IMR-90 (cell line): ENCODE measurements around the gene PIGM. TPM values are rescaled to one million over a fixed set of nuclear protein-coding genes. Genes with fewer than 3 reads are reported as not detected.

Source experiments
- ATAC-seq: fragments of 200-7000 bp; cut with Tn5 transposase; 2 replicates; pipeline ENCODE4 v1.9.1; 2020; ENCODE audit warnings: low read depth, mild to moderate bottlenecking, moderate library complexity
- BruUV-seq: library from RNA; stranded (reverse); fragments of 400-500 nt; replicated peaks from 2 replicates; lab custom pipeline; 2021; lab: Mats Ljungman, UMichigan
- CTCF ChIA-PET: fragments of 300-600 bp; formaldehyde crosslinking; extraction: SDS; loops from one replicate; lab custom pipeline; 2021; ENCODE audit warnings: antibody characterized with exemption; lab: Yijun Ruan, JAX
- POLR2A ChIA-PET: fragments of 300-600 bp; sonication (Branson Sonifier 250); formaldehyde crosslinking; loops from one replicate; lab custom pipeline; 2022; ENCODE audit warnings: antibody characterized with exemption; ENCODE audit not compliant: unreplicated experiment; lab: Charles Lee
- DNase-seq: peaks from one replicate; pipeline ENCODE4 v3.0.0; 2013
- H2AFZ ChIP-seq: replicated peaks from 2 replicates; pipeline ENCODE3; 2013; ENCODE audit warnings: low read length, mild to moderate bottlenecking; ENCODE audit not compliant: poor library complexity
- H2AK5ac ChIP-seq: 2 replicates; pipeline ENCODE4 v1.6.1; 2013; ENCODE audit warnings: low read depth, low read length, inconsistent platforms
- H2AK9ac ChIP-seq: replicated peaks from 2 replicates; pipeline ENCODE3; 2013; ENCODE audit warnings: mild to moderate bottlenecking, low read depth, low read length, moderate library complexity; ENCODE audit not compliant: poor library complexity
- H2BK120ac ChIP-seq: 2 replicates; pipeline ENCODE4 v1.6.1; 2013; ENCODE audit warnings: low read depth, low read length, inconsistent platforms
- H2BK15ac ChIP-seq: 3 replicates; pipeline ENCODE4 v1.6.1; 2013; ENCODE audit warnings: low read depth, low read length, inconsistent platforms
- H2BK20ac ChIP-seq: 2 replicates; pipeline ENCODE4 v1.6.1; 2013; ENCODE audit warnings: low read depth, mild to moderate bottlenecking, inconsistent platforms, low read length, moderate library complexity
- H2BK5ac ChIP-seq: 2 replicates; pipeline ENCODE4 v1.6.1; 2013; ENCODE audit warnings: mild to moderate bottlenecking, low read depth, low read length, inconsistent platforms; ENCODE audit not compliant: poor library complexity, severe bottlenecking
- H3K14ac ChIP-seq: replicated peaks from 2 replicates; pipeline ENCODE4 v1.6.1; 2013; ENCODE audit warnings: low read depth, low read length, inconsistent platforms
- H3K18ac ChIP-seq: 2 replicates; pipeline ENCODE4 v1.6.1; 2013; ENCODE audit warnings: low read depth, low read length, control low read depth
- H3K23ac ChIP-seq: 2 replicates; pipeline ENCODE4 v1.6.1; 2013; ENCODE audit warnings: low read depth, low read length, inconsistent platforms
- H3K27ac ChIP-seq: 2 replicates; pipeline ENCODE4 v1.5.1; 2013; ENCODE audit warnings: mild to moderate bottlenecking, control low read depth, low read length; ENCODE audit not compliant: insufficient read depth
- H3K27me3 ChIP-seq: 2 replicates; pipeline ENCODE4 v1.6.1; 2013; ENCODE audit warnings: low read length; ENCODE audit not compliant: control insufficient read depth, insufficient read depth
- H3K36me3 ChIP-seq: 2 replicates; pipeline ENCODE4 v1.6.1; 2013; ENCODE audit warnings: low read length, mixed read lengths; ENCODE audit not compliant: control insufficient read depth, insufficient read depth
- H3K4ac ChIP-seq: 2 replicates; pipeline ENCODE4 v1.6.1; 2013; ENCODE audit warnings: low read depth, low read length, inconsistent platforms
- H3K4me1 ChIP-seq: 2 replicates; pipeline ENCODE4 v1.6.1; 2013; ENCODE audit warnings: low read length, mixed read lengths; ENCODE audit not compliant: control insufficient read depth, insufficient read depth
- H3K4me2 ChIP-seq: 2 replicates; pipeline ENCODE4 v1.6.1; 2013; ENCODE audit warnings: low read depth, mild to moderate bottlenecking, control low read depth, low read length, moderate library complexity
- H3K4me3 ChIP-seq: 2 replicates; pipeline ENCODE4 v1.5.1; 2013; ENCODE audit warnings: low read depth, mild to moderate bottlenecking, control low read depth, low read length, moderate library complexity; ENCODE audit not compliant: insufficient read depth
- H3K56ac ChIP-seq: 2 replicates; pipeline ENCODE4 v1.6.1; 2013; ENCODE audit warnings: low read length, inconsistent platforms; ENCODE audit not compliant: insufficient read depth; ENCODE audit errors: extremely low read depth
- H3K79me1 ChIP-seq, 2 experiments: 2 replicates each; pipeline ENCODE4 v1.6.1; 2013; ENCODE audit warnings: low read length in 2 of 2, inconsistent platforms in 1 of 2, low read depth in 1 of 2
- H3K9ac ChIP-seq: 2 replicates; pipeline ENCODE4 v1.6.1; 2013; ENCODE audit warnings: low read depth, low read length, control low read depth
- H3K9me1 ChIP-seq: 2 replicates; pipeline ENCODE4 v1.6.1; 2013; ENCODE audit warnings: low read length, inconsistent platforms; ENCODE audit not compliant: insufficient read depth
- H3K9me3 ChIP-seq: 2 replicates; pipeline ENCODE4 v1.6.1; 2013; ENCODE audit warnings: low read length; ENCODE audit not compliant: control insufficient read depth, insufficient read depth
- H4K20me1 ChIP-seq: 2 replicates; pipeline ENCODE4 v1.6.1; 2013; ENCODE audit warnings: low read length, inconsistent platforms; ENCODE audit not compliant: insufficient read depth
- H4K5ac ChIP-seq: 2 replicates; pipeline ENCODE4 v1.6.1; 2013; ENCODE audit warnings: mild to moderate bottlenecking, low read depth, low read length, control low read depth
- H4K8ac ChIP-seq, 2 experiments: 2 replicates each; pipeline ENCODE4 v1.6.1; 2013; ENCODE audit warnings: low read depth in 2 of 2, low read length in 2 of 2, control low read depth in 1 of 2, inconsistent platforms in 1 of 2
- H4K91ac ChIP-seq: 2 replicates; pipeline ENCODE4 v1.6.1; 2013; ENCODE audit warnings: low read depth, low read length, inconsistent platforms; ENCODE audit not compliant: insufficient read depth
- CEBPB ChIP-seq: IDR thresholded peaks from 2 replicates; pipeline ENCODE4 v1.6.1; 2012; ENCODE audit warnings: low read depth, low read length, improper control_type of control experiment
- CHD1 ChIP-seq: IDR thresholded peaks from 2 replicates; pipeline ENCODE4 v1.6.1; 2012; ENCODE audit warnings: low read depth, low read length, improper control_type of control experiment
- CTCF ChIP-seq: conservative IDR thresholded peaks from 2 replicates; pipeline ENCODE4 v1.5.1; 2012; ENCODE audit warnings: mild to moderate bottlenecking, low read depth, low read length, improper control_type of control experiment
- ELK1 ChIP-seq: fragments of 150-350 bp; IDR thresholded peaks from 2 replicates; pipeline ENCODE4 v1.6.1; 2016; ENCODE audit warnings: low read depth, mild to moderate bottlenecking, low read length, moderate library complexity, borderline replicate concordance
- FOS ChIP-seq: fragments of 150-350 bp; IDR thresholded peaks from 2 replicates; pipeline ENCODE4 v1.6.1; 2016; ENCODE audit warnings: low read depth, low read length
- WGBS, 2 experiments: methylation state at CpG; one replicate each; pipeline versions ENCODE4 v1.1.5 to v1.1.7; 2013; ENCODE audit warnings: missing lambda C conversion rate in 2 of 2; ENCODE audit not compliant: insufficient read length in 1 of 2; ENCODE audit errors: extremely low coverage in 2 of 2; 5-methylcytosine and 5-hydroxymethylcytosine counted together
- dilution Hi-C: fragments of 300-500 bp; cut with HindIII; formaldehyde crosslinking; loops from one replicate; pipeline ENCODE4 v1.14.3; 2018; ENCODE audit warnings: low sequenced_read_pairs; ENCODE audit not compliant: unreplicated experiment
- in situ Hi-C: fragments of 300-500 bp; cut with MboI; formaldehyde crosslinking; loops from 3 replicates; pipeline ENCODE4 v1.14.3; 2019; ENCODE audit warnings: low sequenced_read_pairs, inconsistent platforms, mixed read lengths
- intact Hi-C: fragments of 100-400 bp; cut with micrococcal nuclease; formaldehyde crosslinking; loops from 2 replicates; pipeline ENCODE4 v1.10.0; 2022
- polyA plus RNA-seq, 3 experiments: library from polyadenylated mRNA; depleted of rRNA; stranded (reverse); fragments of >200 nt; gene quantifications; 2 replicates each; pipeline ENCODE4 v1.2.3, GENCODE V29; 2012; ENCODE audit warnings: low replicate concordance in 1 of 3
- total RNA-seq: library from RNA; depleted of rRNA; stranded (reverse); fragments of >200 nt; gene quantifications from 2 replicates; pipeline ENCODE4 v1.2.3, GENCODE V29; 2012

PIGM gene
- total and polyA plus RNA-seq, 2 of the 4 experiments (the other 2 are of a cell fraction): 2.9 TPM

GRCh38 chr1:160017592-160017991, 14.2 kb downstream of the PIGM start:
- in situ Hi-C loops (no loop called here), dilution Hi-C loops (no loop called here), intact Hi-C loops (loop anchor here (10.0 kb wide), 1 partner anchor 803 kb away; no protein-coding TSS in a partner anchor)
- peaks cover 19% of the 10 kb centered on the region for H3K27me3 ChIP-seq
- no peak overlapping the region for H2BK20ac ChIP-seq
- H3K4ac ChIP-seq: no peak overlapping the region
- H2AK5ac ChIP-seq: no peak overlapping the region
- WGBS, 2 experiments: no CpG with 5 or more reads among the region's 1 CpG
- H3K18ac ChIP-seq: no peak overlapping the region
- H3K4me3 ChIP-seq: no peak overlapping the region
- peaks cover 6% of the 10 kb centered on the region for H3K4me1 ChIP-seq
- H3K9ac ChIP-seq: no peak overlapping the region
- no peaks in the 10 kb centered on the region for H3K9me3 ChIP-seq
- no peak overlapping the region for H3K4me2 ChIP-seq
- no peak for DNase-seq
- POLR2A ChIA-PET: no interaction called here
- H4K8ac ChIP-seq: no peak overlapping the region
- no peak overlapping the region for H2BK5ac ChIP-seq
- CTCF ChIA-PET: no interaction called here
- H2AK9ac ChIP-seq: no peak overlapping the region
- no peak overlapping the region for H2BK120ac ChIP-seq
- no peak overlapping the region for H3K27ac ChIP-seq
- H4K20me1 ChIP-seq: no peaks in the 10 kb centered on the region
- TF ChIP-seq CHD1 (no peak), FOS (no peak), CTCF (no peak), ELK1 (no peak), CEBPB (0 out of 2 replicates have a peak, but pooled peaks have one; percentile 20)
- no peak overlapping the region for H3K56ac ChIP-seq
- H3K79me1 ChIP-seq: no peaks in the 10 kb centered on the region
- no peak overlapping the region for H2AFZ ChIP-seq
- ATAC-seq: no peak
- no peaks in the 10 kb centered on the region for H3K36me3 ChIP-seq
- H2BK15ac ChIP-seq: no peak overlapping the region
- H4K5ac ChIP-seq: no peak overlapping the region
- no peak overlapping the region for H3K14ac ChIP-seq
- no TSS peak for BruUV-seq
- H3K9me1 ChIP-seq: no peaks in the 10 kb centered on the region
- no peak overlapping the region for H3K23ac ChIP-seq
- H4K91ac ChIP-seq: no peak overlapping the region
